GM12892 (cell line): ENCODE results near the gene NIPBL.

Experiments
- POLR2A ChIP-seq: IDR thresholded peaks from 2 replicates; pipeline ENCODE4 v1.6.1; 2011; ENCODE audit warnings: low read depth, low read length, control low read depth
- POLR2AphosphoS5 ChIP-seq: IDR thresholded peaks from 2 replicates; pipeline ENCODE4 v1.6.1; 2011; ENCODE audit warnings: low read depth, low read length, control low read depth
- TAF1 ChIP-seq: IDR thresholded peaks from 2 replicates; pipeline ENCODE4 v1.6.1; 2011; ENCODE audit warnings: low read depth, mild to moderate bottlenecking, control low read depth, low read length, borderline replicate concordance

DNA sequence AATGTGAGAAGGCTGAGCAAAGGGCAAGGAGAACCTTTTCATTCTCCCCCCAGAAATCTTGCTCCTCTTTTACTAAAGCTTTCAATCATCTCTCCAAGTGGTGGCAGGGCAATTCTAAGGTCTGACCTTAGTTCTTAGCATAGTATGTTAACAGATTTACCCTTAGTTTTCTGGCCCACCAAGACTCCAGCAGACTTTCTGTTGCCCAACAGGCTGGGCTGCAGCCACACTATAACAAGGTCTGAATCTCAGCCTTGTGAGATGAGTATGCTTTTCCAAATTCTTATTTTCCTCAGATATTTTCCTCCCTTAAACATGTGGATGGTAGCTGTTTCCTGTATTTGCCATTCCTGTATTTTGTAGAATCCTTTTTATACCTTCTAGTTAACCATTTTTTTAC lies 69.5 kb downstream of the NIPBL start:
- TF ChIP-seq POLR2A (no peak), POLR2AphosphoS5 (no peak), TAF1 (no peak)
